ENCODE results near the gene CACNG7. TPM values are rescaled to one million over a fixed set of nuclear protein-coding genes. Genes with fewer than 3 reads are reported as not detected.

Gene CACNG7
- total RNA-seq, 1 experiment from 2014 or later, result not detected

GRCh38 chr19:53871454-53871853 is 37.6 kb upstream of the CACNG7 start:
- Mint-ChIP-seq H3K4me1 (ENCODE audit: low read depth, unreplicated experiment) (peaks cover 27% of the 10 kb centered on the region), H3K27me3 (ENCODE audit: insufficient read depth, unreplicated experiment) (no peaks in the 10 kb centered on the region), H3K4me3 (ENCODE audit: unreplicated experiment) (no peak overlapping the region), H3K36me3 (ENCODE audit: insufficient read depth, unreplicated experiment) (peaks cover 79% of the 10 kb centered on the region), H3K27ac (ENCODE audit: unreplicated experiment) (peak overlapping the region; percentile 33), H3K9me3 (ENCODE audit: unreplicated experiment) (no peaks in the 10 kb centered on the region)
- ChIA-PET POLR2A (no interaction called here), CTCF (interaction anchor here (0.6 kb wide), 1 partner anchor 81 kb away, joined by 3 read pairs; no protein-coding TSS in a partner anchor)
- no peak for DNase-seq
- peaks cover 9% of the 10 kb centered on the region for H3K4me1 ChIP-seq
- no peaks in the 10 kb centered on the region for H3K9me3 ChIP-seq
- H3K27me3 ChIP-seq (replicated peaks; ENCODE audit: control insufficient read depth, insufficient read depth, low read length), result no peaks in the 10 kb centered on the region
- intact Hi-C loops (cut with micrococcal nuclease; ENCODE audit: unreplicated experiment), result no loop called here
- no peak for TF ChIP-seq CTCF (IDR thresholded peaks at IDR 0.05; ENCODE audit: insufficient read depth in 1 of 2, low read depth in 1 of 2, low read length in 1 of 2, severe bottlenecking in 1 of 2, unreplicated experiment in 1 of 2)
- BruUV-seq (replicated peaks), result no TSS peak
- H3K4me3 ChIP-seq (ENCODE audit: low read depth, low read length), result no peak overlapping the region
- peaks cover 3% of the 10 kb centered on the region for H3K36me3 ChIP-seq (ENCODE audit: control insufficient read depth, insufficient read depth, low read length)

- no peak for DNase-seq
- no peaks in the 10 kb centered on the region for H3K27me3 Mint-ChIP-seq (ENCODE audit: insufficient read depth, unreplicated experiment)
- no peak overlapping the region for H3K4me3 Mint-ChIP-seq (ENCODE audit: unreplicated experiment)
- no peaks in the 10 kb centered on the region for H3K9me3 Mint-ChIP-seq (ENCODE audit: unreplicated experiment)
- H3K9me3 ChIP-seq, result no peaks in the 10 kb centered on the region
- H3K4me1 Mint-ChIP-seq (ENCODE audit: low read depth, unreplicated experiment), result peaks cover 32% of the 10 kb centered on the region
- no peak for TF ChIP-seq CTCF (IDR thresholded peaks at IDR 0.05; ENCODE audit: insufficient read depth in 1 of 2, low read depth in 1 of 2, low read length in 1 of 2, severe bottlenecking in 1 of 2, unreplicated experiment in 1 of 2)
- H3K27ac Mint-ChIP-seq (ENCODE audit: unreplicated experiment), result no peak overlapping the region
- peaks cover 3% of the 10 kb centered on the region for H3K36me3 ChIP-seq (ENCODE audit: control insufficient read depth, insufficient read depth, low read length)
- no peak overlapping the region for H3K4me3 ChIP-seq (ENCODE audit: low read depth, low read length)
- CTCF ChIA-PET, result interaction anchor here (0.9 to 1.2 kb wide), 2 partner anchors 9 to 1547 kb away, joined by 3 read pairs; partner anchors contain the start of gene PRKCG
- intact Hi-C loops (cut with micrococcal nuclease; ENCODE audit: unreplicated experiment), result no loop called here
- BruUV-seq (replicated peaks), result no TSS peak
- H3K27me3 ChIP-seq (replicated peaks; ENCODE audit: control insufficient read depth, insufficient read depth, low read length), result no peaks in the 10 kb centered on the region
- POLR2A ChIA-PET, result no interaction called here
- no peaks in the 10 kb centered on the region for H3K4me1 ChIP-seq
- H3K36me3 Mint-ChIP-seq (ENCODE audit: insufficient read depth, unreplicated experiment), result peaks cover 77% of the 10 kb centered on the region
These were observed 36.3 kb upstream of the CACNG7 start for GRCh38 chr19:53872762-53873161.

GRCh38 chr19:53873773-53874605 is 35.1 kb upstream of the CACNG7 start:
- Histone ChIP-seq H3K4me3 (ENCODE audit: low read depth, low read length) (no peak overlapping the region), H3K27me3 (replicated peaks; ENCODE audit: control insufficient read depth, insufficient read depth, low read length) (no peaks in the 10 kb centered on the region), H3K36me3 (ENCODE audit: control insufficient read depth, insufficient read depth, low read length) (peaks cover 3% of the 10 kb centered on the region), H3K4me1 (peaks cover 3% of the 10 kb centered on the region; the same call in 1 of the 2 replicates), H3K9me3 (no peaks in the 10 kb centered on the region)
- Mint-ChIP-seq H3K27me3 (ENCODE audit: insufficient read depth, unreplicated experiment) (no peaks in the 10 kb centered on the region), H3K4me1 (ENCODE audit: low read depth, unreplicated experiment) (peaks cover 32% of the 10 kb centered on the region), H3K27ac (ENCODE audit: unreplicated experiment) (peak overlapping the region; percentile 14), H3K4me3 (ENCODE audit: unreplicated experiment) (no peak overlapping the region), H3K9me3 (ENCODE audit: unreplicated experiment) (no peaks in the 10 kb centered on the region), H3K36me3 (ENCODE audit: insufficient read depth, unreplicated experiment) (peaks cover 65% of the 10 kb centered on the region)
- no peak for TF ChIP-seq CTCF (IDR thresholded peaks at IDR 0.05; ENCODE audit: insufficient read depth in 1 of 2, low read depth in 1 of 2, low read length in 1 of 2, severe bottlenecking in 1 of 2, unreplicated experiment in 1 of 2)
- intact Hi-C loops (cut with micrococcal nuclease; ENCODE audit: unreplicated experiment), result no loop called here
- ChIA-PET POLR2A (no interaction called here), CTCF (interaction anchor here (1.2 kb wide), 1 partner anchor 1546 kb away, joined by 3 read pairs; no protein-coding TSS in a partner anchor)
- BruUV-seq (replicated peaks), result no TSS peak
- no peak for DNase-seq

Measured in Caco-2 (cell line).